HUES48 (cell line): ENCODE measurements around the gene ANO2.

Experiments
- H3K27ac ChIP-seq: one replicate; pipeline ENCODE4 v1.7.0; 2013; ENCODE audit warnings: low read depth, low read length, inconsistent platforms
- H3K27me3 ChIP-seq: 2 replicates; pipeline ENCODE4 v1.6.1; 2013; ENCODE audit warnings: mild to moderate bottlenecking, low read length; ENCODE audit not compliant: control insufficient read depth, insufficient read depth
- H3K36me3 ChIP-seq: 2 replicates; pipeline ENCODE4 v1.6.1; 2013; ENCODE audit warnings: low read length; ENCODE audit not compliant: control insufficient read depth, insufficient read depth
- H3K4me1 ChIP-seq: 2 replicates; pipeline ENCODE4 v1.6.1; 2013; ENCODE audit warnings: mild to moderate bottlenecking, low read length; ENCODE audit not compliant: control insufficient read depth, insufficient read depth
- H3K4me3 ChIP-seq: 2 replicates; pipeline ENCODE4 v1.5.1; 2013; ENCODE audit warnings: mild to moderate bottlenecking, low read depth, low read length
- H3K9ac ChIP-seq: 2 replicates; pipeline ENCODE4 v1.6.1; 2013; ENCODE audit warnings: mild to moderate bottlenecking, low read depth, low read length, moderate library complexity
- H3K9me3 ChIP-seq: 2 replicates; pipeline ENCODE4 v1.6.1; 2013; ENCODE audit warnings: low read length; ENCODE audit not compliant: control insufficient read depth, insufficient read depth

ANO2 gene

GRCh38 chr12:5565933-5566599 is 379.0 kb downstream of the ANO2 start:
- Histone ChIP-seq H3K36me3 (no peaks in the 10 kb centered on the region), H3K9me3 (no peaks in the 10 kb centered on the region), H3K4me1 (no peaks in the 10 kb centered on the region), H3K27me3 (no peaks in the 10 kb centered on the region), H3K4me3 (no peak overlapping the region), H3K27ac (no peak overlapping the region), H3K9ac (no peak overlapping the region)

DNA sequence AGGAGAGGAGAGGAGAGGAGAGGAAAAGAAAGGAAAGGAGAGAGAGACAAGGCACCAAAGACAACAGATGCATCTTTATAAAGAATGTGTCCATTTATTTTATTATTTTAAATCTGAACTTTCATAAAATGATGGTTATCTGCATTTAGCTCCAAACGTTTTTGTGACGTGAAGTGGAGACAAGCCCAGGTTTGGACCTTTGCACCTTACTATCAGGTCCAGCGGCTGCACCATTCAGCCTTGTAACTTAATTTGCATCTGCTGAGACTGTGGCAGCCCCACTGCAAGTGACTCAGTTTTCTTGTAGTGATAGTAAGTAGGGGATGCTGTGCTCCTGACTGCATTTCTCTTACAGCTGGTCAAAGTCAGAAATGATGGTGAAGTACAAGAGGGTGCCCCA is 382.5 kb downstream of the ANO2 start:
- Histone ChIP-seq H3K27ac (no peak overlapping the region), H3K36me3 (no peaks in the 10 kb centered on the region), H3K9ac (no peak overlapping the region), H3K4me3 (no peak overlapping the region), H3K27me3 (no peaks in the 10 kb centered on the region), H3K4me1 (peaks cover 7% of the 10 kb centered on the region), H3K9me3 (no peaks in the 10 kb centered on the region)

GRCh38 chr12:5561846-5562245 is 383.2 kb downstream of the ANO2 start:
- Histone ChIP-seq H3K27ac (no peak overlapping the region), H3K4me1 (peaks cover 7% of the 10 kb centered on the region), H3K9me3 (no peaks in the 10 kb centered on the region), H3K36me3 (no peaks in the 10 kb centered on the region), H3K4me3 (no peak overlapping the region), H3K27me3 (no peaks in the 10 kb centered on the region), H3K9ac (no peak overlapping the region)

DNA sequence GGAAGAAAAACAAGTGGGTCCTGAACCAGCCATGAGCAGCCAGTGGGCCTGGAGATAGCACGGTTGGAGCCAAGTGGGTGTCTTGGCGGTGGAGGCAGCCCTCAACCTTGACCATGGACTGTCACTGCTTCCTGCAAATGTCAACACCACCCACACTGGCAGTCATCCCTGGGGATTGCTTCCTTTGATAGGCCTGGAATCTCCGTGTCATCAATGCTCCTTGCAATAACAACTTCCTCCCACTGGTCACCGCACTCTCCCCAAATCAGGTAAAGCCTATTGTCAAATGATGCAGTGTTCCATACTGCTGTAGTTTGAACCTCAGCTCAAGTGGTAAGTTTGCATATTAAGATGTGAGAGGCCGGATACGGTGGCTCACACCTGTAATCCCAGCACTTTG is 384.0 kb downstream of the ANO2 start:
- Histone ChIP-seq H3K4me3 (no peak overlapping the region), H3K4me1 (peaks cover 7% of the 10 kb centered on the region), H3K9ac (no peak overlapping the region), H3K9me3 (no peaks in the 10 kb centered on the region), H3K36me3 (no peaks in the 10 kb centered on the region), H3K27me3 (no peaks in the 10 kb centered on the region), H3K27ac (no peak overlapping the region)

GRCh38 chr12:5560265-5560664 is 384.8 kb downstream of the ANO2 start:
- Histone ChIP-seq H3K4me3 (no peak overlapping the region), H3K4me1 (peaks cover 7% of the 10 kb centered on the region), H3K9ac (no peak overlapping the region), H3K27me3 (no peaks in the 10 kb centered on the region), H3K36me3 (no peaks in the 10 kb centered on the region), H3K9me3 (no peaks in the 10 kb centered on the region), H3K27ac (no peak overlapping the region)

- Histone ChIP-seq H3K27me3 (no peaks in the 10 kb centered on the region), H3K27ac (no peak overlapping the region), H3K4me1 (peaks cover 7% of the 10 kb centered on the region), H3K36me3 (no peaks in the 10 kb centered on the region), H3K9me3 (no peaks in the 10 kb centered on the region), H3K4me3 (no peak overlapping the region), H3K9ac (no peak overlapping the region)
Measured at GRCh38 chr12:5557906-5558305, 387.2 kb downstream of the ANO2 start.

GRCh38 chr12:5556946-5557673 is 387.9 kb downstream of the ANO2 start:
- peaks cover 7% of the 10 kb centered on the region for H3K4me1 ChIP-seq
- H3K9me3 ChIP-seq = no peaks in the 10 kb centered on the region
- H3K9ac ChIP-seq = no peak overlapping the region
- H3K27me3 ChIP-seq = no peaks in the 10 kb centered on the region
- H3K27ac ChIP-seq = no peak overlapping the region
- no peak overlapping the region for H3K4me3 ChIP-seq
- H3K36me3 ChIP-seq = no peaks in the 10 kb centered on the region

GRCh38 chr12:5556033-5556614 is 388.9 kb downstream of the ANO2 start:
- no peak overlapping the region for H3K9ac ChIP-seq
- H3K36me3 ChIP-seq = no peaks in the 10 kb centered on the region
- H3K4me3 ChIP-seq = no peak overlapping the region
- no peak overlapping the region for H3K27ac ChIP-seq
- H3K9me3 ChIP-seq = no peaks in the 10 kb centered on the region
- no peaks in the 10 kb centered on the region for H3K27me3 ChIP-seq
- peaks cover 7% of the 10 kb centered on the region for H3K4me1 ChIP-seq

- Histone ChIP-seq H3K9me3 (no peaks in the 10 kb centered on the region), H3K36me3 (no peaks in the 10 kb centered on the region), H3K4me3 (no peak overlapping the region), H3K4me1 (peaks cover 7% of the 10 kb centered on the region), H3K9ac (no peak overlapping the region), H3K27me3 (no peaks in the 10 kb centered on the region), H3K27ac (no peak overlapping the region)
Measured at GRCh38 chr12:5554711-5555110, 390.3 kb downstream of the ANO2 start.

GRCh38 chr12:5549011-5549410 is 396.0 kb downstream of the ANO2 start:
- no peaks in the 10 kb centered on the region for H3K9me3 ChIP-seq
- H3K27ac ChIP-seq = no peak overlapping the region
- no peak overlapping the region for H3K4me3 ChIP-seq
- no peaks in the 10 kb centered on the region for H3K4me1 ChIP-seq
- no peaks in the 10 kb centered on the region for H3K27me3 ChIP-seq
- no peak overlapping the region for H3K9ac ChIP-seq
- H3K36me3 ChIP-seq = no peaks in the 10 kb centered on the region
